Transverse colon (tissue), 4 donors: Measurements from ENCODE around the gene GDF7. TPM values are rescaled to one million over a fixed set of nuclear protein-coding genes. Genes with fewer than 3 reads are reported as not detected.

Source experiments
- DNase-seq: peaks from one replicate; pipeline ENCODE4 v3.0.0-alpha.2; 2019
- H3K27ac ChIP-seq, 4 donors: fragments of 200-600 bp; sonication (generic); 2 replicates each; pipeline ENCODE4 v1.5.1; 2016 to 2018; ENCODE audit warnings: inconsistent platforms in 4 of 4
- H3K27me3 ChIP-seq: fragments of 200-600 bp; sonication (generic); 2 replicates; pipeline ENCODE4 v1.5.1; 2017; ENCODE audit warnings: inconsistent platforms
- H3K36me3 ChIP-seq, 4 donors: fragments of 200-600 bp; sonication (generic); 2 replicates each; pipeline ENCODE4 v1.5.1; 2017 to 2019; ENCODE audit warnings: inconsistent platforms in 4 of 4
- H3K4me1 ChIP-seq, 4 donors: fragments of 200-600 bp; sonication (generic); 2 replicates each; pipeline ENCODE4 v1.5.1; 2017 to 2020; ENCODE audit warnings: inconsistent platforms in 4 of 4
- H3K4me3 ChIP-seq, 4 donors: fragments of 200-600 bp; sonication (generic); 1 replicate in 1 of 4; 2 replicates in 3 of 4; pipeline versions ENCODE4 v1.5.1 to v1.6.1; 2017 to 2019; ENCODE audit warnings: inconsistent platforms in 4 of 4
- H3K9me3 ChIP-seq, 2 donors: fragments of 200-600 bp; sonication (generic); 2 replicates each; pipeline ENCODE4 v1.5.1; 2017 to 2019; ENCODE audit warnings: inconsistent platforms in 2 of 2
- CTCF ChIP-seq, 5 experiments: fragments of 200-600 bp in 3 of 5; fragments of 450-650 bp in 2 of 5; sonication (generic) in 3 of 5; IDR thresholded peaks; 1 replicate in 2 of 5; 2 replicates in 3 of 5; pipeline ENCODE4 v1.5.1; 2016 to 2017; ENCODE audit warnings: antibody characterized with exemption in 5 of 5, inconsistent platforms in 3 of 5, mild to moderate bottlenecking in 2 of 5, moderate library complexity in 1 of 5
- EP300 ChIP-seq: sonication (generic); formaldehyde crosslinking; IDR thresholded peaks from one replicate; pipeline ENCODE4 v1.6.1; 2017; ENCODE audit warnings: antibody characterized with exemption, low read depth
- POLR2A ChIP-seq: fragments of 450-650 bp; IDR thresholded peaks from one replicate; pipeline ENCODE4 v1.6.1; 2016; ENCODE audit warnings: antibody characterized with exemption, mild to moderate bottlenecking, moderate library complexity
- POLR2AphosphoS5 ChIP-seq, 3 donors: sonication (generic); formaldehyde crosslinking; IDR thresholded peaks; one replicate each; pipeline ENCODE4 v1.6.1; 2016; ENCODE audit warnings: antibody characterized with exemption in 3 of 3
- WGBS, 2 donors: methylation state at CpG; one replicate each; pipeline ENCODE4 v1.1.5; 2018; ENCODE audit warnings: low coverage in 1 of 2; 5-methylcytosine and 5-hydroxymethylcytosine counted together
- in situ Hi-C, 4 donors: fragments of 200-750 bp; cut with MboI; loops; one replicate each; pipeline versions ENCODE4 v1.15.0 to v1.15.1; 2017; ENCODE audit warnings: low sequenced_read_pairs in 3 of 4, low pct_ligation_motif_present in 1 of 4, low pct_unique_long_range_greater_than_20kb in 1 of 4
- intact Hi-C: fragments of 100-400 bp; cut with DNase I; formaldehyde crosslinking; loops from one replicate; pipeline ENCODE4 v1.15.1; 2023; ENCODE audit warnings: low total_unique reads
- total RNA-seq, 4 donors: library from RNA; depleted of rRNA; stranded (reverse); fragments of >200 nt; gene quantifications; one replicate each; pipeline ENCODE4 v1.1.0, GENCODE V29; 2016

The GDF7 gene
- total RNA-seq, 4 donors from 2014 or later, result 0.20 to 1.1 (median 0.58) TPM

DNA sequence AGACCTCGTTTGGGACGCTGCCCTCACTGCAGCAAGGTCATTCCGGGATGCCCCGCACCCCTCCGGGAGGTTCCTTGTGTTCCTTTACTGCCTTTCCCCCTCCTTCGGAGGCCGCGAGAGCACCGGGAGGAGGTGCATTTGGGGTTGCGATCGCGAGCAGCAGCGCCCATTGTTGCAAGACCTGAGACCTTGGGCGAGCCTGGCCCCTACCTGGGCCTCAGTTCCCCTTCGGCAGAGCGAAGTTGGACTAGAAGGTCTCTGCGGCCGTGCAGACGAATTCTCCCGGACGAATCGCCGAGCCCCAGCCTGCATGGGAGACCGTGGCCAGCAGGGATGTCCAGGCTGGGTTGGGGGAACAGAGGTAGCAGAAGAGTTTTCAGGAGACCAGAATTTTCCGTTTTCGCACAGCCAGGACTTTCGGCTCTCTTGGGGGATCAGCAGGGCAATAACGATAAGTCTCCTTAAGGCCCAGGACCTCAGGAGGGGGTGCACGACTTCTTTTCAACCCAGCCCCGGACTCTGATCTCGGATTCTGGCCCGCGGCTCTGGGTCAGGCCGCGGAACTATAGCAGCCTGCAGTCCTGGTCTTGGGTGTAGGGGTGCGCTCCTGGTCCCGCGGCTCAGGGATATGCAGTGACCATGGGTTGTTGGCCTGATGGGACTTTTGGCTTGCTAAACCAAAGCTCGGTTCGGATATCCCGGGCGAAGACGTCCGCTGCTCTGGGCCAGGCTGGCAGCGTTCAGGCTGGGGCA is 2.8 kb downstream of the GDF7 start:
- Histone ChIP-seq H3K27me3 (peaks cover 92% of the 10 kb centered on the region), H3K27ac (no peak overlapping the region), H3K9me3 (no peaks in the 10 kb centered on the region), H3K36me3 (no peaks in the 10 kb centered on the region), H3K4me1 (peaks cover 16 to 40% (median 24%) of the 10 kb centered on the region in 4 donors), H3K4me3 (no peak overlapping the region)
- DNase-seq, result no peak
- 51% methylated on average over 43 of the region's 45 CpGs; no CpG with 5 or more reads in 1 of the 2 donors for WGBS, 2 donors
- TF ChIP-seq EP300 (no peak), CTCF (IDR thresholded peaks at IDR 0.05) (no peak), POLR2A (no peak), POLR2AphosphoS5 (IDR thresholded peaks at IDR 0.05) (no peak)
- intact Hi-C loops, result no loop called here
- in situ Hi-C loops, result loop anchor here (10.0 to 25.0 kb wide), 2 partner anchors 295 to 443 kb away; partner anchors contain the start of gene TDRD15 (in 3 of the 4)

- Histone ChIP-seq H3K4me3 (no peak overlapping the region), H3K9me3 (no peaks in the 10 kb centered on the region), H3K36me3 (no peaks in the 10 kb centered on the region), H3K4me1 (peaks cover 12 to 43% (median 23%) of the 10 kb centered on the region in 4 donors), H3K27ac (no peak overlapping the region), H3K27me3 (peaks cover 85% of the 10 kb centered on the region)
- 26% methylated on average over 71 of the region's 83 CpGs; no CpG with 5 or more reads in 1 of the 2 donors for WGBS, 2 donors
- TF ChIP-seq POLR2AphosphoS5 (IDR thresholded peaks at IDR 0.05) (no peak), CTCF (IDR thresholded peaks at IDR 0.05) (no peak), EP300 (no peak), POLR2A (no peak)
- intact Hi-C loops, result no loop called here
- in situ Hi-C loops, result loop anchor here in 3 of 4 donors (25.0 kb wide), 1 partner anchor 442 kb away; the partner anchor contains the start of gene TDRD15 (in 3 of the 3)
- no peak for DNase-seq
Measured at GRCh38 chr2:20670315-20671035, 3.5 kb downstream of the GDF7 start.

- Histone ChIP-seq H3K9me3 (no peaks in the 10 kb centered on the region), H3K36me3 (no peaks in the 10 kb centered on the region), H3K4me3 (no peak overlapping the region), H3K27ac (no peak overlapping the region), H3K27me3 (peaks cover 78% of the 10 kb centered on the region), H3K4me1 (peaks cover 9 to 43% (median 23%) of the 10 kb centered on the region in 4 donors)
- 7 to 47% methylated on average over 3 to 55 of the region's 60 CpGs for WGBS, 2 donors
- in situ Hi-C loops, result loop anchor here in 3 of 4 donors (25.0 kb wide), 1 partner anchor 441 kb away; the partner anchor contains the start of gene TDRD15 (in 3 of the 3)
- no peak for TF ChIP-seq EP300
- TF ChIP-seq POLR2A, result no peak
- TF ChIP-seq POLR2AphosphoS5 (IDR thresholded peaks at IDR 0.05), result no peak
- no peak for TF ChIP-seq CTCF (IDR thresholded peaks at IDR 0.05)
- intact Hi-C loops, result no loop called here
- DNase-seq, result no peak
Measured at GRCh38 chr2:20671036-20671735, 4.2 kb downstream of the GDF7 start.

DNA sequence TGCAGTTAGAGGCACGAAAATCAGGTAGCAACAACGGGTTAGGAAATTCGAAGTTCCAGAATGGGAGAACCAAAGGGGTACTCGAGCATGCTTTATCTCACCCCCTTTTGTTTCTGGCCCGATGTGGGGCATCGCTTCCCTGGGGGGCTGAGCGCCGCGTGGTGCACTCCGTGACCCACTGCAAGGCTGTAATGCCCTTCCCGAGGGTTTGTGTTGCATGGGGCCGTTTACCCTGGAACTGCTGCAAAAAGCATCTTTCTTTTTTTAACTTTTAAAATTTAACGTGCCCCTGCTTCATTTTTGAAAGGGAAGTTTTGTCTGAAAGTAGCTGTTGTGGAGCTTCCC is 4.8 kb downstream of the GDF7 start:
- intact Hi-C loops, result no loop called here
- TF ChIP-seq EP300 (no peak), POLR2AphosphoS5 (IDR thresholded peaks at IDR 0.05) (no peak), POLR2A (no peak), CTCF (IDR thresholded peaks at IDR 0.05) (no peak)
- no peak for DNase-seq
- peaks cover 73% of the 10 kb centered on the region for H3K27me3 ChIP-seq
- no peak overlapping the region for H3K27ac ChIP-seq
- in situ Hi-C loops, result loop anchor here in 3 of 4 donors (25.0 kb wide), 1 partner anchor 441 kb away; the partner anchor contains the start of gene TDRD15 (in 3 of the 3)
- no peaks in the 10 kb centered on the region for H3K36me3 ChIP-seq
- peaks cover 9 to 43% (median 21%) of the 10 kb centered on the region in 4 donors for H3K4me1 ChIP-seq
- H3K4me3 ChIP-seq, result no peak overlapping the region
- no peaks in the 10 kb centered on the region for H3K9me3 ChIP-seq
- WGBS, 2 donors, result 8 to 27% methylated on average over 5 to 13 of the region's 13 CpGs
